Measurements from ENCODE around the gene CHRNA5.

CHRNA5 gene

DNA sequence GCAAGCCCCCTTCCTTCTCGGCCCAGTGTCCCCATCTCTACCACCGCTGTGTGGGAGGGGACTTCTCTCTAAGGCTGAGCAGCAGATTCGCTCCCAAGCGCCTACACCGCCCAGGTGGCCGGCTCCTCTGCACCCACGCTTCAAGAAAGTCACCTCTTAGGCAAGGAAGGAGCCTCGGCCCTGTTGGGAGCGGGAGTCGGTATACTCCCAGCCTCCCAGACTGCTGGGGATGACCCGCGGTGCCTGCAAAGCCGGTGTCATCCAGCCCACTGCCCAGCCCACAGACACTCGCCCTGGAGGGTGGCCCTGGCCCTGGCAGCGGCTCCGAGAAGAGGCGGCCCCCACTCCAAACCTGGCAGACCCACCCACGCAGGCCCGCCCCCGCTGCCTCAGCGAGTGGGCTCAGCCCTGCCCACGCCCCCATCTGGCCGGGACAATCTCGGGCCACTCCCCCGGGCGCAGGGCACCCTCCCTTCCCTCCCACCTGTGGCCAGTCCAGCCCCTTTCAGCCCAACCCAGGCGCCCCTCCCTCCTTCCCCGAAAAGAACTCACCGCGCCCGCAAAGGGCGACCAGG is 75.3 kb downstream of the CHRNA5 start:
- peak; percentile 78 for DNase-seq (ENCODE audit: low spot score)

- peak; percentile 88 for DNase-seq (ENCODE audit: low spot score)
Observed at GRCh38 chr15:78641102-78641748, 75.9 kb downstream of the CHRNA5 start, which contains the start of gene CHRNB4. Gene CHRNB4, minus strand, starts transcription at chr15:78641210. Its CDS starts 77 bp downstream, at chr15:78641133.

- DNase-seq (ENCODE audit: low spot score): no peak
Observed at GRCh38 chr15:78641749-78642275, 76.5 kb downstream of the CHRNA5 start.

DNA sequence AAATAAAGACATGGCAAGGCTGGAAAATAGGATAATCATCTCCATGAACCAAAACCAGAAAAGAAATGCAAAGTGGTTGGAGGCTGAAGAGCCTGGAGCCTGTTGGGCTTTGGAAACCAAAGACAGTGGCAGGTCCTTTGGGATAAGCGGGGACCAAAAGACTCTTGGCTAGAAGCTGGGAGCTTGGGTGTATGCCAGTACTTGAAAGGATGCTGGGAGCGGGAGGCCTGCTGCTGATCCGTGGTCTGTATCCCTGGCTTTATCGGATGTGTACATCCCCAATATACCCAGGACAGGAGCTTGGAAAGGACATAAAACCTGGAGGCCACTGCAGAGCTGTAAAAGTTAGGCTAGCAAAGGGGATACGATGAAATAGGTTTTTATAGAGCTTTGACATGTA is 77.0 kb downstream of the CHRNA5 start:
- no peak for DNase-seq (ENCODE audit: low spot score)
